Spleen (tissue), 11 donors: ENCODE measurements around the gene PCK2. TPM values are rescaled to one million over a fixed set of nuclear protein-coding genes. Genes with fewer than 3 reads are reported as not detected.

Source experiments
- DNase-seq: peaks from one replicate; pipeline ENCODE4 v3.0.0-alpha.2; 2020
- H3K27ac ChIP-seq, 8 donors: fragments of 200-600 bp; sonication (generic) in 7 of 8; 1 replicate in 4 of 8; 2 replicates in 4 of 8; pipeline versions ENCODE4 v1.5.0 to v1.8.0; 2016 to 2021; ENCODE audit warnings: inconsistent platforms in 4 of 8, mild to moderate bottlenecking in 4 of 8, moderate library complexity in 1 of 8
- H3K27me3 ChIP-seq, 7 donors: fragments of 200-600 bp; sonication (generic) in 6 of 7; replicated peaks in 1 of 7; 1 replicate in 4 of 7; 2 replicates in 3 of 7; pipeline versions ENCODE4 v1.5.0 to v1.8.0; 2016 to 2021; ENCODE audit warnings: inconsistent platforms in 3 of 7, mild to moderate bottlenecking in 1 of 7
- H3K36me3 ChIP-seq, 6 donors: fragments of 200-600 bp; sonication (generic) in 5 of 6; 1 replicate in 4 of 6; 2 replicates in 2 of 6; pipeline versions ENCODE4 v1.5.0 to v1.8.0; 2016 to 2021; ENCODE audit warnings: inconsistent platforms in 2 of 6
- H3K4me1 ChIP-seq, 6 donors: fragments of 200-600 bp; sonication (generic) in 5 of 6; 1 replicate in 3 of 6; 2 replicates in 3 of 6; pipeline versions ENCODE4 v1.5.0 to v1.8.0; 2016 to 2021; ENCODE audit warnings: inconsistent platforms in 3 of 6
- H3K4me3 ChIP-seq, 8 donors: fragments of 200-600 bp; sonication (generic) in 7 of 8; 1 replicate in 4 of 8; 2 replicates in 4 of 8; pipeline versions ENCODE4 v1.5.0 to v1.8.0; 2016 to 2021; ENCODE audit warnings: inconsistent platforms in 4 of 8, mild to moderate bottlenecking in 4 of 8, moderate library complexity in 2 of 8
- H3K9me3 ChIP-seq, 8 donors: fragments of 200-600 bp; sonication (generic) in 7 of 8; 1 replicate in 4 of 8; 2 replicates in 4 of 8; pipeline versions ENCODE4 v1.5.0 to v1.8.0; 2016 to 2021; ENCODE audit warnings: inconsistent platforms in 4 of 8
- CTCF ChIP-seq, 11 experiments: fragments of 200-600 bp in 7 of 11; fragments of 450-650 bp in 4 of 11; sonication (generic) in 4 of 11; IDR thresholded peaks in 8 of 11; conservative IDR thresholded peaks in 3 of 11; 1 replicate in 7 of 11; 2 replicates in 4 of 11; pipeline versions ENCODE4 v1.4.0 to v1.8.0; 2016 to 2021; ENCODE audit warnings: antibody characterized with exemption in 11 of 11, inconsistent platforms in 4 of 11, mild to moderate bottlenecking in 1 of 11
- POLR2A ChIP-seq, 3 donors: fragments of 450-650 bp; IDR thresholded peaks; one replicate each; pipeline ENCODE4 v1.5.1; 2017; ENCODE audit warnings: antibody characterized with exemption in 3 of 3, mild to moderate bottlenecking in 1 of 3
- POLR2AphosphoS5 ChIP-seq, 3 donors: sonication (generic); formaldehyde crosslinking; IDR thresholded peaks; one replicate each; pipeline ENCODE4 v1.5.1; 2017; ENCODE audit warnings: antibody characterized with exemption in 3 of 3
- WGBS, 5 donors: extraction: QIAGEN DNeasy Blood & Tissue Kit in 3 of 5; methylation state at CpG; one replicate each; pipeline versions ENCODE4 v1.1.5 to v1.1.7; 2013 to 2018; 5-methylcytosine and 5-hydroxymethylcytosine counted together
- intact Hi-C: fragments of 100-400 bp; cut with DNase I; formaldehyde crosslinking; loops from one replicate; pipeline ENCODE4 v1.15.0; 2023; ENCODE audit warnings: low total_unique reads
- polyA plus RNA-seq, 3 donors: library from polyadenylated mRNA; stranded (reverse); fragments of 200-250 nt; gene quantifications; one replicate each; pipeline ENCODE4 v1.2.1, GENCODE V29; 2013
- total RNA-seq, 7 donors: library from RNA; depleted of rRNA in 3 of 7; stranded (reverse); fragments of >200 nt in 3 of 7; fragmentation: NEBNext Ultra II Directional in 4 of 7; extraction: Animal tissue kit (Norgen Biotek cat#: 25700) in 4 of 7; gene quantifications; one replicate each; pipeline versions ENCODE4 v1.1.0 to v1.2.1, GENCODE V29; 2016 to 2021
- donor health status: healthy with polysubstance abuse.
- donor health status: DM: no; HTN: no; CAD: no; lungs with moderate emphysema.
- donor health status: DM: no; HTN: no; CAD: no.
- donor health status: Bipolar disorder and iron deficiency.
- donor health status: healthy.
- donor health status: DM: no; HTN: no; CAD: no.
- donor health status: DM: yes; HTN: yes; CAD: no.

PCK2 gene
- total and polyA plus RNA-seq, 10 donors = 25.3 to 52.3 (median 33.8) TPM

GRCh38 chr14:24081739-24082211 is 12.3 kb upstream of the PCK2 start:
- whole genome bisulfite sequencing, 5 donors = 30 to 39% (median 35%) methylated on average over 14 to 26 of the region's 26 CpGs
- H3K4me3 ChIP-seq = peak overlapping the region; percentile 61 to 86 (median 71)
- TF ChIP-seq POLR2A (IDR thresholded peaks at IDR 0.05) (no peak), CTCF (IDR thresholded peaks at IDR 0.05 in 8 of 11, conservative IDR thresholded peaks at IDR 0.05 in 3 of 11) (no peak), POLR2AphosphoS5 (IDR thresholded peaks at IDR 0.05) (no peak)
- peaks cover 0 to 16% (median 0%) of the 10 kb centered on the region in 7 donors for H3K27me3 ChIP-seq
- peaks cover 10 to 31% (median 18%) of the 10 kb centered on the region in 6 donors for H3K4me1 ChIP-seq
- peak overlapping the region; percentile 35 to 91 (median 87) for H3K27ac ChIP-seq
- H3K9me3 ChIP-seq = no peaks in the 10 kb centered on the region
- H3K36me3 ChIP-seq = no peaks in the 10 kb centered on the region
- intact Hi-C loops = no loop called here
- no peak for DNase-seq

- WGBS, 5 donors = 84 to 100% (median 91%) methylated on average over 5 of the region's 5 CpGs
- H3K9me3 ChIP-seq = no peaks in the 10 kb centered on the region
- peaks cover 10 to 31% (median 18%) of the 10 kb centered on the region in 6 donors for H3K4me1 ChIP-seq
- no peak overlapping the region for H3K27ac ChIP-seq
- intact Hi-C loops = no loop called here
- peaks cover 0 to 16% (median 0%) of the 10 kb centered on the region in 7 donors for H3K27me3 ChIP-seq
- no peak overlapping the region for H3K4me3 ChIP-seq
- no peak for DNase-seq
- H3K36me3 ChIP-seq = no peaks in the 10 kb centered on the region
- TF ChIP-seq POLR2A (IDR thresholded peaks at IDR 0.05) (no peak), POLR2AphosphoS5 (IDR thresholded peaks at IDR 0.05) (no peak), CTCF (IDR thresholded peaks at IDR 0.05 in 8 of 11, conservative IDR thresholded peaks at IDR 0.05 in 3 of 11) (no peak)
Measured at GRCh38 chr14:24082411-24083080, 11.6 kb upstream of the PCK2 start.

- Histone ChIP-seq H3K36me3 (no peaks in the 10 kb centered on the region), H3K4me3 (no peak overlapping the region), H3K4me1 (peaks cover 10 to 31% (median 18%) of the 10 kb centered on the region in 6 donors), H3K27me3 (peaks cover 0 to 16% (median 0%) of the 10 kb centered on the region in 7 donors), H3K9me3 (no peaks in the 10 kb centered on the region), H3K27ac (no peak overlapping the region)
- WGBS, 5 donors = 75 to 87% (median 83%) methylated on average over 3 of the region's 3 CpGs
- intact Hi-C loops = no loop called here
- TF ChIP-seq POLR2AphosphoS5 (IDR thresholded peaks at IDR 0.05) (no peak), POLR2A (IDR thresholded peaks at IDR 0.05) (no peak), CTCF (IDR thresholded peaks at IDR 0.05 in 8 of 11, conservative IDR thresholded peaks at IDR 0.05 in 3 of 11) (no peak)
- no peak for DNase-seq
Measured at GRCh38 chr14:24083462-24083861, 10.6 kb upstream of the PCK2 start.

- intact Hi-C loops = no loop called here
- peaks cover 10 to 31% (median 18%) of the 10 kb centered on the region in 6 donors for H3K4me1 ChIP-seq
- 88 to 100% (median 93%) methylated on average over 2 of the region's 2 CpGs for WGBS, 5 donors
- TF ChIP-seq POLR2A (IDR thresholded peaks at IDR 0.05) = no peak
- no peak for TF ChIP-seq POLR2AphosphoS5 (IDR thresholded peaks at IDR 0.05)
- no peak for TF ChIP-seq CTCF (IDR thresholded peaks at IDR 0.05 in 8 of 11, conservative IDR thresholded peaks at IDR 0.05 in 3 of 11)
- peak; percentile 44 for DNase-seq
- H3K9me3 ChIP-seq = no peaks in the 10 kb centered on the region
- H3K4me3 ChIP-seq = no peak overlapping the region
- peaks cover 0 to 16% (median 0%) of the 10 kb centered on the region in 7 donors for H3K27me3 ChIP-seq
- no peak overlapping the region for H3K27ac ChIP-seq
- no peaks in the 10 kb centered on the region for H3K36me3 ChIP-seq
Measured at GRCh38 chr14:24084440-24084839, 9.7 kb upstream of the PCK2 start.
